Measurements from ENCODE around the gene NTN1.

GRCh38 chr17:9138161-9138717 lies 116.9 kb downstream of the NTN1 start:
- TF ChIP-seq CTCF (IDR thresholded peaks at IDR 0.05), result no peak
- no peak for TF ChIP-seq POLR2A (IDR thresholded peaks at IDR 0.05)
